SJSA1 (cell line): ENCODE data around the gene NRXN3. TPM values are rescaled to one million over a fixed set of nuclear protein-coding genes. Genes with fewer than 3 reads are reported as not detected.

Experiments used
- DNase-seq, 2 experiments: peaks; one replicate each; pipeline ENCODE4 v3.0.0-alpha.2; 2015 to 2020; ENCODE audit warnings: low spot score in 2 of 2, low read depth in 1 of 2
- H3K27ac ChIP-seq: fragments of 250-450 bp; sonication (Bioruptor Pico); 2 replicates; pipeline ENCODE4 v1.5.1; 2020; ENCODE audit warnings: mild to moderate bottlenecking, moderate library complexity
- H3K27me3 ChIP-seq: fragments of 250-450 bp; sonication (Bioruptor Pico); replicated peaks from 2 replicates; pipeline ENCODE4 v1.5.1; 2020; ENCODE audit warnings: mild to moderate bottlenecking, moderate library complexity
- H3K36me3 ChIP-seq: fragments of 250-450 bp; sonication (Bioruptor Pico); 2 replicates; pipeline ENCODE4 v1.5.1; 2020; ENCODE audit warnings: mild to moderate bottlenecking
- H3K4me1 ChIP-seq: fragments of 250-450 bp; sonication (Bioruptor Pico); replicated peaks from 2 replicates; pipeline ENCODE4 v1.6.1; 2021; ENCODE audit warnings: mild to moderate bottlenecking
- H3K4me3 ChIP-seq: fragments of 250-450 bp; sonication (Bioruptor Pico); 2 replicates; pipeline ENCODE4 v1.5.1; 2020; ENCODE audit warnings: mild to moderate bottlenecking
- H3K9me3 ChIP-seq: fragments of 250-450 bp; sonication (Bioruptor Pico); replicated peaks from 2 replicates; pipeline ENCODE4 v1.5.1; 2020; ENCODE audit warnings: mild to moderate bottlenecking
- total RNA-seq: library from RNA; depleted of rRNA; stranded (reverse); fragments of >200 nt; shearing (Covaris generic); gene quantifications from 2 replicates; pipeline ENCODE4 v1.2.3, GENCODE V29; 2014

The NRXN3 gene
- total RNA-seq, 1 experiment from 2014 or later = 1.0 TPM

DNA sequence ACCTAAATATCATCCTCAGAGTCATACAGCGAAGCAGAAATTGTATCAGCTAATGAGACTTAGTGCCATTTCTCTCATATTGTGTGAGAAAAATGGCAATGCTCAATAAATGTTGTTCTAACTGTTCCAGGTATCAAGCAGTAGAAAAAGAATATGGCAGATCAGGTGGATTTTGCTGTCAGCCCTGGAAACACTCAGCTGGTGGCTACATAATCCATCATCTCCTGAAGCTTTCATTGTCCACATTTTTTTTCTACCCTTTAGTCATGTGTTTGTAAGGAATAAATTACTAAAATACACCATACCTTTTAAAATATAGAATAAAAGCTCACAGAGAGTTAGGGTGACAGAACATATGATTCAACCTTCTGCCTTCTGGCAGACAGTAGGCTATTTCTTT is 1200.8 kb downstream of the NRXN3 start:
- no peaks in the 10 kb centered on the region for H3K36me3 ChIP-seq

GRCh38 chr14:79373451-79373850 is 1203.3 kb downstream of the NRXN3 start:
- Histone ChIP-seq H3K4me3 (no peak overlapping the region), H3K27me3 (no peaks in the 10 kb centered on the region), H3K36me3 (no peaks in the 10 kb centered on the region), H3K27ac (no peak overlapping the region), H3K4me1 (peaks cover 7% of the 10 kb centered on the region), H3K9me3 (no peaks in the 10 kb centered on the region)
- DNase-seq = no peak

More for the DNA sequence above, 1200.8 kb downstream of the NRXN3 start:
- Histone ChIP-seq H3K27ac (no peak overlapping the region), H3K9me3 (no peaks in the 10 kb centered on the region), H3K4me1 (peaks cover 7% of the 10 kb centered on the region), H3K27me3 (no peaks in the 10 kb centered on the region), H3K4me3 (no peak overlapping the region)
- DNase-seq = no peak

GRCh38 chr14:79375356-79375755 is 1205.2 kb downstream of the NRXN3 start:
- Histone ChIP-seq H3K36me3 (no peaks in the 10 kb centered on the region), H3K9me3 (no peaks in the 10 kb centered on the region), H3K27ac (no peak overlapping the region), H3K4me1 (no peaks in the 10 kb centered on the region), H3K27me3 (no peaks in the 10 kb centered on the region), H3K4me3 (no peak overlapping the region)
- DNase-seq = no peak

- Histone ChIP-seq H3K36me3 (no peaks in the 10 kb centered on the region), H3K27me3 (no peaks in the 10 kb centered on the region), H3K4me1 (no peaks in the 10 kb centered on the region), H3K9me3 (no peaks in the 10 kb centered on the region), H3K4me3 (no peak overlapping the region), H3K27ac (no peak overlapping the region)
- DNase-seq = no peak
Observed at GRCh38 chr14:79376557-79376956, 1206.4 kb downstream of the NRXN3 start.

GRCh38 chr14:79378020-79378419 is 1207.8 kb downstream of the NRXN3 start:
- Histone ChIP-seq H3K9me3 (no peaks in the 10 kb centered on the region), H3K27me3 (no peaks in the 10 kb centered on the region), H3K27ac (no peak overlapping the region), H3K36me3 (no peaks in the 10 kb centered on the region), H3K4me3 (no peak overlapping the region), H3K4me1 (no peaks in the 10 kb centered on the region)
- no peak for DNase-seq

DNA sequence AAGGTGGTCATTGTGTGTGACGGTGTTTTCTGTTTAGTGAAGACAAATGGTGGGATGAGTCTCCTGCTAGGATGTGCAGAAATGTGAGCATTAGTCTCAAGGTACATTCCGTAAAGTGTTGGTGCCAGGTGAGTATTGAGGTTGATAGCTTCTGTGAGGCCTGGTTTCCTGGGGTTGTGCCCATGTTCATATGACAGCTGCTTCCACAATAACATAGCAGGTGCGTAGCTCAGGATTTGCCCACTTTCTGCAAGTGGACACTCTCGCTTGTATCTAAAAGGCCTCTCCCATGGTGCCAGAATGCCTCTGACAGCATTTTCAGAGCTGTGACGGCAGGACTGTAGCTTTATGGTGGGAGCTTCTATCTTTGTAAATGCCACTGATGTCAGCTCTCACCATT is 1209.1 kb downstream of the NRXN3 start:
- no peaks in the 10 kb centered on the region for H3K36me3 ChIP-seq
- no peaks in the 10 kb centered on the region for H3K27me3 ChIP-seq
- no peaks in the 10 kb centered on the region for H3K4me1 ChIP-seq
- no peak overlapping the region for H3K4me3 ChIP-seq
- no peak for DNase-seq
- no peaks in the 10 kb centered on the region for H3K9me3 ChIP-seq
- no peak overlapping the region for H3K27ac ChIP-seq

DNA sequence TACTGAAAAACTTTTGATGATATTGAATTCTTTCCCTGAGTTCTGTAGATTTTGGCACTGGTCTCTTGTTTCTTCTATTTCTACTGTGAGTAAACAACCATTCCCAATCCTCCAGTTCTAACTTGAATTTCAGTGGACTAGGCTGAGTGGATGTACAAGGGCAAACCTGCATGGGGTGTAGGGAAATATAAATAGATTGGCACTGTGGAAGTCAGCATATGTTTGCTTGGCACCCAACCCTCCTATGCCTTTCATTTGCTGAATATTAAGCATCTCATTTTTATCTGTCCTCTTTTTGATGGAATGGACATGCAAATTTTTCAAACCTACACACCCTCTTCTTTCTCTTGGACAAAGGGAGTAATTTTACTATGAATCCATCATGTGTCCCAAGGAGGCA is 1212.9 kb downstream of the NRXN3 start:
- H3K4me1 ChIP-seq = no peaks in the 10 kb centered on the region
- DNase-seq = no peak
- no peak overlapping the region for H3K27ac ChIP-seq
- H3K27me3 ChIP-seq = no peaks in the 10 kb centered on the region
- H3K36me3 ChIP-seq = no peaks in the 10 kb centered on the region
- H3K9me3 ChIP-seq = no peaks in the 10 kb centered on the region
- no peak overlapping the region for H3K4me3 ChIP-seq

DNA sequence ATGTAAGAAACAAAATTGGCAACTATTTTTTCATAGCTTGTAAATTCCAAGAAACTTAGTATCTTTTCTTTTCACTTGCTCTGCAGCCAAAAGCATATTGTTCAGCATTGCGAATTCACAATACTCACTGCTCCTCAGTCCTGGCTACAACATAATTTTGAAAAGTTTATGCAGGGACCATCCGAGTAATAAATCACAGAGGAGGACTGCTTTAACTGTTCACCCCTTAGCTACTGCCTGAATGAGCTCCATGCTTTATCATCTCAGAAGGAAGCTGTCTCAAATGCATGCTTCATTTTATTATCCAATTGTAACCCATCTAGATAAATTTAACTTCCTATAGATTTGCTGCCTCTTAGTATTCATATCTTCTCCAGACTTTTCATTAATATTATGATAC is 1213.3 kb downstream of the NRXN3 start:
- H3K36me3 ChIP-seq = no peaks in the 10 kb centered on the region
- no peaks in the 10 kb centered on the region for H3K4me1 ChIP-seq
- no peak overlapping the region for H3K4me3 ChIP-seq
- no peak for DNase-seq
- H3K27ac ChIP-seq = no peak overlapping the region
- no peaks in the 10 kb centered on the region for H3K9me3 ChIP-seq
- H3K27me3 ChIP-seq = no peaks in the 10 kb centered on the region

DNA sequence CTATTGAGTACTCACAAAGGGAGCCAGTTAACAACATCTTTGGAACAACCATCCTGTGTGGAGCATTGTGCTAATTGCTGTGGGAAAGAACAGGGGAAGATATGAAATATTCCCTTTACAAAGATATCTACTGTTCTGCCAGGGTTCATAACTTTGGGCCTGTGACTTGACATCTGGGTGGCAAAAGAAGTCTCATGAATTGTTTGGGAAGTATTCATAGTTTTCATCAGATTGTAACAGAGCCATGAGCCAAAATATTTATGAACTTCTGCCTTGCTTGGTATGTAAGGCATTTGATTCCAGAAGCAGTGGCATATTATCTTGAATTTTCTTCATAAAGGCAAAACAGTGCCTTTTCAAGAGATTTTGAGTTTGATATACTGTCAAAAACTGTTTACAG is 1224.9 kb downstream of the NRXN3 start:
- H3K27ac ChIP-seq = no peak overlapping the region; the same call in 1 of the 2 replicates
- H3K27me3 ChIP-seq = no peaks in the 10 kb centered on the region
- H3K9me3 ChIP-seq = no peaks in the 10 kb centered on the region
- H3K36me3 ChIP-seq = no peaks in the 10 kb centered on the region
- DNase-seq = peak in 1 of 2 experiments; percentile 34
- H3K4me1 ChIP-seq = peaks cover 8% of the 10 kb centered on the region
- no peak overlapping the region for H3K4me3 ChIP-seq

DNA sequence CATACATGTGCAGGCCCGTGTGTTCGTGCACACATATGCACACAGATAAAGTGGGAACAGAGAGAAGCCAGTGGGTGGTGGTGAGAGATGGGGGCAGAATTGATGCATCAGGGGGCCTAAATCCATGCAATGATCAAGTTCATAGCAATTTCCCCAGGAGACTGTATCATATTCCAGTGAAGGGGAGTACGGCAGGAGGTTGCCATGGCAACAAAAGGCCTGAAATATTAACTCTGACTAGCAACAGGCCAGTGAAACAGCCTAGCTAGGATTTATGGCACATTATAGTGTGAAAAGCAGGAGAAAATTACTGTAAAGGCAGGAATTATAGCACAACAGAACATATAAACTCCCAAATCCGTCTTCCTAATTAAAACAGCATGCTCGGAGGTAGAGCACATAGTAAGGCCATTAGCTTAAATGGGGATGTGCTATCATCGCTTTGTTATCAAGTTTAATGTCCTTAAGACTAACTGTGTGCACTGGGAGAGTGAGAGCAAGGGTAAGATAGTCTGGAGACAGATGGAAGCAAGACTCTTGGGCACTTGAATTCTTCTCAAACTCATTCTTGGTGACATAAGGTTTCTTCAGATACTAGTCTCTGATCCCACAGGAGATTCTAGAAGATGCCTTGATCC is 1234.8 kb downstream of the NRXN3 start:
- no peak overlapping the region for H3K4me3 ChIP-seq
- no peaks in the 10 kb centered on the region for H3K27me3 ChIP-seq
- no peaks in the 10 kb centered on the region for H3K9me3 ChIP-seq
- no peaks in the 10 kb centered on the region for H3K36me3 ChIP-seq
- no peaks in the 10 kb centered on the region for H3K4me1 ChIP-seq
- no peak overlapping the region for H3K27ac ChIP-seq
- no peak for DNase-seq

DNA sequence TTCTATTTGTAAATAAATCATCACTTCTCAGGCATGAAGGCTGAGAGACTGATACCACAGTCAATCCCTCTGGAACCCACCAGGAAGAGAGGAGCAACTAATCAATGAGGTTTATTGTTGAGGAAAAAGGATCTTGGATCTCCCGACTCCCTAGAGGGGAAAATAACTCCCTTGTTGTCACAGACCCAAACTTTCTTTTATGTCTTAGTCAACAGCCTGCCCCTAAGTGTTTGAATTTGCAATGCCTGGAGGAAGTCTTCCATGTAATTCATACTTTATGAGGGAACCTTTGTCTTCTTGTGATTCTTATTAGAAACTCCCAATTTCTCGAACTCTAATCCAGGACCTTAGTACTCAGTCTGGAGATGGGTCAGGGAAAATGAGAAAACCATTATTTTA is 1235.3 kb downstream of the NRXN3 start:
- no peak for DNase-seq
- H3K36me3 ChIP-seq = no peaks in the 10 kb centered on the region
- no peak overlapping the region for H3K27ac ChIP-seq
- no peaks in the 10 kb centered on the region for H3K9me3 ChIP-seq
- no peaks in the 10 kb centered on the region for H3K4me1 ChIP-seq
- no peaks in the 10 kb centered on the region for H3K27me3 ChIP-seq
- no peak overlapping the region for H3K4me3 ChIP-seq

- Histone ChIP-seq H3K9me3 (no peaks in the 10 kb centered on the region), H3K27me3 (no peaks in the 10 kb centered on the region), H3K4me1 (peaks cover 13% of the 10 kb centered on the region), H3K27ac (no peak overlapping the region), H3K4me3 (no peak overlapping the region), H3K36me3 (no peaks in the 10 kb centered on the region)
- DNase-seq = no peak
Observed at GRCh38 chr14:79407572-79407971, 1237.4 kb downstream of the NRXN3 start.

- no peaks in the 10 kb centered on the region for H3K9me3 ChIP-seq
- no peak for DNase-seq
- H3K36me3 ChIP-seq = no peaks in the 10 kb centered on the region
- no peak overlapping the region for H3K27ac ChIP-seq
- peaks cover 13% of the 10 kb centered on the region for H3K4me1 ChIP-seq
- no peak overlapping the region for H3K4me3 ChIP-seq
- no peaks in the 10 kb centered on the region for H3K27me3 ChIP-seq
Observed at GRCh38 chr14:79408696-79409095, 1238.5 kb downstream of the NRXN3 start.

DNA sequence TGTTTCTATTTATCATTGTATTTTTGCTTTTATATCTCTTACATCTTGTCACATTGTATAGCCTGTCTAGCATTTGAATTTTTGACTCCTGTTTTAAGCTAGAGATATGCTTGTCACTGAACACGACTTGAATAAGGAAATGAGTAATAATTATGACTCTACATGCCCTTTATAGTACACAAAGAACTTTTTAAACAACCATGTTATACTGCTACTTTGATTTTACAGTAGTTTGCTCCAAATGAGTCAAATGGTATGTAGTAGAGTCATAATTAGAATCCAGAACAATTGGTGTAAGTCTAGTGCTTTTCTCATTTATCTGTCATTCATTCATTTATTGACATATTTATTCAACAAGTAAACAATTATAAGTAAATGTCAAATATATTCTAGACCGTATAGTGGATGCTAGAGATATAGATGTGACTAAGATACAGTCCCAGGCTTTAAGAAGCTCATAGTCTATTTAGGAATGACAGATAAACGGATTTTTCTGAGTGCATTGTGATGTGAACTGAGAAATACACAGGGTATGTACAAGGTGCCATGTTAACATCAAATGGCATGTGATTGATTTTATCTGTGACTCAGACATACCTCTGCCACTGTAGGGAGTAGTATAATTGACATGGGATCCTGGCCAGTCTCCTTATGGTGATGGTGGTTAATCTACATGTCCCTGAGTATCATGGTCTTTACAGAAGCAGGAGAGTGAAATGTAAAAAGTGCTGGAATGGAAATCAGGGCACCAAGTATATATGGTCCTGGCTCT is 1241.4 kb downstream of the NRXN3 start:
- H3K27me3 ChIP-seq = no peaks in the 10 kb centered on the region
- H3K27ac ChIP-seq = no peak overlapping the region
- no peaks in the 10 kb centered on the region for H3K9me3 ChIP-seq
- peak in 1 of 2 experiments; percentile 10 for DNase-seq
- peaks cover 13% of the 10 kb centered on the region for H3K4me1 ChIP-seq
- H3K36me3 ChIP-seq = no peaks in the 10 kb centered on the region
- no peak overlapping the region for H3K4me3 ChIP-seq
